ENCODE data around the gene ESRRA.
"Not testable (repeated sequence)": the region's sequence is repeated elsewhere in the genome, so short reads cannot be mapped to it uniquely, and the experiment has no call there.

The ESRRA gene

GRCh38 chr11:64314146-64314804, 9.0 kb downstream of the ESRRA start:
- DNase-seq = no peak

GRCh38 chr11:64314805-64315561, 9.7 kb downstream of the ESRRA start:
- DNase-seq = no peak

GRCh38 chr11:64315667-64316526, 10.6 kb downstream of the ESRRA start:
- DNase-seq = not testable (repeated sequence)

GRCh38 chr11:64316672-64317324, 11.5 kb downstream of the ESRRA start:
- DNase-seq = no peak

GRCh38 chr11:64317325-64317960, 12.1 kb downstream of the ESRRA start, which contains the start of gene TRMT112:
Gene TRMT112 (minus strand): TSS chr11:64317559. CDS start chr11:64317526, 33 bp downstream.
- DNase-seq = peak; percentile 97

- peak; percentile 87 for DNase-seq
Measured at GRCh38 chr11:64317961-64318765, 12.8 kb downstream of the ESRRA start, which contains the start of gene PRDX5. Gene PRDX5 (plus strand): TSS chr11:64318121. CDS start chr11:64318216, 95 bp downstream.

GRCh38 chr11:64318766-64319761, 13.7 kb downstream of the ESRRA start:
- DNase-seq = no peak

- DNase-seq = no peak
Measured at GRCh38 chr11:64320556-64320955, 15.2 kb downstream of the ESRRA start.

- DNase-seq = no peak
Measured at GRCh38 chr11:64321026-64321425, 15.7 kb downstream of the ESRRA start.

- no peak for DNase-seq
Measured at GRCh38 chr11:64321533-64321932, 16.2 kb downstream of the ESRRA start.

- DNase-seq = no peak
Measured at GRCh38 chr11:64322925-64323260, 17.6 kb downstream of the ESRRA start.

- DNase-seq = no peak
Measured at GRCh38 chr11:64323373-64323772, 18.0 kb downstream of the ESRRA start.

- DNase-seq = not testable (repeated sequence)
Measured at GRCh38 chr11:64323984-64324383, 18.7 kb downstream of the ESRRA start.

- DNase-seq = no peak
Measured at GRCh38 chr11:64324692-64325469, 19.6 kb downstream of the ESRRA start.

GRCh38 chr11:64327375-64327774, 22.1 kb downstream of the ESRRA start:
- DNase-seq = no peak

- no peak for DNase-seq
Measured at GRCh38 chr11:64327993-64328392, 22.7 kb downstream of the ESRRA start.

- no peak for DNase-seq
Measured at GRCh38 chr11:64330888-64331287, 25.6 kb downstream of the ESRRA start.

GRCh38 chr11:64331569-64332371, 26.4 kb downstream of the ESRRA start:
- DNase-seq = no peak

Data from NCI-H1048 (cell line).